NB4 (cell line): ENCODE results near the gene RNF19B.

Experiments
- MYC ChIP-seq: IDR thresholded peaks from 2 replicates; pipeline ENCODE4 v1.6.1; 2011; ENCODE audit warnings: low read depth, low read length
- POLR2A ChIP-seq: IDR thresholded peaks from 2 replicates; pipeline ENCODE4 v1.6.1; 2011; ENCODE audit warnings: mild to moderate bottlenecking; ENCODE audit not compliant: insufficient read length; ENCODE audit errors: extremely low read depth
- TF ChIP-seq, protein P1 (sequence below): IDR thresholded peaks from one replicate; pipeline ENCODE4 v1.5.1; 2012; ENCODE audit warnings: low read depth, low read length

DNA sequence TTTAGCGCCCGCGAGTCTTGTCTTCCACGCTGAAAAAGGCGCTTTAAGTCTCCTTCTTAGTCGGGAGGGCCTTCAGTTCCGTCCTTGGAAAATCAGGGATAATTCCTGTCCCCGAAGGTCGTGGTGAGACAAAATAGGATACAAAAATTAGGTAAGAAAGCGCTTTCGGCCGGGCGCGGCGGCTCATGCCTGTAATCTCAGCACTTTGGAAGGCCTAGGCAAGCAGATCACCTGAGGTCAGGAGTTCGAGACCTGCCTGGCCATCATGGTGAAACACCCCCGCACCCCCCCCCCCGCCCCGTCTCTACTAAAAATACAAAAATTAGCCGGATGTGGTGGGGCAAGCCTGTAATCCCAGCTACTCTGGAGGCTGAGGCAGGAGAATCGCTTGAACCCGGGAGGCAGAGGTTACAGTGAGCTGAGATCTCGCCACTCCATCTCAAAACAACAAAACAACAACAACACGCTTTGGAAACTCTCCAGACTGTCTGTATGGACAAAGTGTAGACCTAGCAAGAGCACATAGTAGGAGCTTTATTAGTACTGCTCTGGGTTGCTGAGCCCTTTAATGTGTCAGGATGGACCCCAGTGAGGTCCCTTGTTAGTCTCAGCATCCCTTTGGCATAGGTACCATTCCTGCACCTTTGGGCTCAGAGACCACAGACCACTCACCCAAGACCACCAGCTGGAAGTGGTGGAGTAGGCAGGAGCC, 62.6 kb downstream of the RNF19B start:
- TF ChIP-seq, protein P1, sequence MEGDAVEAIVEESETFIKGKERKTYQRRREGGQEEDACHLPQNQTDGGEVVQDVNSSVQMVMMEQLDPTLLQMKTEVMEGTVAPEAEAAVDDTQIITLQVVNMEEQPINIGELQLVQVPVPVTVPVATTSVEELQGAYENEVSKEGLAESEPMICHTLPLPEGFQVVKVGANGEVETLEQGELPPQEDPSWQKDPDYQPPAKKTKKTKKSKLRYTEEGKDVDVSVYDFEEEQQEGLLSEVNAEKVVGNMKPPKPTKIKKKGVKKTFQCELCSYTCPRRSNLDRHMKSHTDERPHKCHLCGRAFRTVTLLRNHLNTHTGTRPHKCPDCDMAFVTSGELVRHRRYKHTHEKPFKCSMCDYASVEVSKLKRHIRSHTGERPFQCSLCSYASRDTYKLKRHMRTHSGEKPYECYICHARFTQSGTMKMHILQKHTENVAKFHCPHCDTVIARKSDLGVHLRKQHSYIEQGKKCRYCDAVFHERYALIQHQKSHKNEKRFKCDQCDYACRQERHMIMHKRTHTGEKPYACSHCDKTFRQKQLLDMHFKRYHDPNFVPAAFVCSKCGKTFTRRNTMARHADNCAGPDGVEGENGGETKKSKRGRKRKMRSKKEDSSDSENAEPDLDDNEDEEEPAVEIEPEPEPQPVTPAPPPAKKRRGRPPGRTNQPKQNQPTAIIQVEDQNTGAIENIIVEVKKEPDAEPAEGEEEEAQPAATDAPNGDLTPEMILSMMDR, result no peak
- TF ChIP-seq POLR2A, result no peak
- no peak for TF ChIP-seq MYC
